AG04450 (cell line): ENCODE measurements around the gene CCDC34. TPM values are rescaled to one million over a fixed set of nuclear protein-coding genes. Genes with fewer than 3 reads are reported as not detected.

ENCODE experiments used
- CTCF ChIA-PET: fragments of 300-600, 350-600 bp; formaldehyde crosslinking; extraction: SDS; loops from one replicate; lab custom pipeline; 2022; ENCODE audit warnings: antibody characterized with exemption, inconsistent platforms; lab: Charles Lee
- POLR2A ChIA-PET: fragments of 350-600 bp; formaldehyde crosslinking; extraction: SDS; loops from one replicate; lab custom pipeline; 2021; ENCODE audit warnings: antibody characterized with exemption, inconsistent platforms; lab: Yijun Ruan, JAX
- DNase-seq: peaks from one replicate; pipeline ENCODE4 v3.0.0-alpha.2; 2011; ENCODE audit warnings: low read depth, low spot score
- H3K27ac ChIP-seq: one replicate; pipeline ENCODE4 v1.5.1; 2012; ENCODE audit warnings: low read depth, low read length, control low read depth
- H3K27me3 ChIP-seq: one replicate; pipeline ENCODE4 v1.6.0; 2012; ENCODE audit warnings: low read length; ENCODE audit not compliant: control insufficient read depth, insufficient read depth
- H3K4me3 ChIP-seq: 2 replicates; pipeline ENCODE4 v1.5.1; 2011; ENCODE audit warnings: mild to moderate bottlenecking, low read depth, low read length, control low read depth
- H3K9me3 ChIP-seq: 2 replicates; pipeline ENCODE4 v1.5.1; 2012; ENCODE audit warnings: low read length; ENCODE audit not compliant: control insufficient read depth, insufficient read depth
- polyA plus RNA-seq: library from polyadenylated mRNA; depleted of rRNA; stranded (reverse); fragments of >200 nt; gene quantifications from 2 replicates; pipeline ENCODE4 v1.2.3, GENCODE V29; 2011
- TF ChIP-seq, protein P1 (sequence below): IDR thresholded peaks from 2 replicates; pipeline ENCODE4 v1.5.1; 2011; ENCODE audit warnings: low read depth, low read length, control low read depth, inconsistent platforms

Gene CCDC34
- polyA plus RNA-seq, 1 experiment = 3.9 TPM

DNA sequence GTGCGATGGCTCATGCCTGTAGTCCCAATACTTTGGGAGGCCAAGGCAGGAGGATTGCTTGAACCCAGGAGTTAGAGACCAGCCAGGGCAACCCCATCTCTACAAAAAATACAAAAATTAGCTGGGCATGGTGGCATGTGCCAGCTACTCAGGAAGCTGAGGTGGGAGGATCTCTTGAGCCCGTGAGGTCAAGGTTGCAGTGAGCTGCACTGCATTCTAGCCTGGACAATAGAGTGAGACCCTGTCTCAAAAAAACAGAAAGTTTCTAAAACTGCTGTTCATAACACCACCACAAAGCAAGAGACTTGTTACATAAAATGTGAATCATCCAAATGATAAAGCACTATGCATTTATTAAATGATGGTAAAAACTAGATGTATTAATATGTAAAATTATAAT is 40.2 kb upstream of the CCDC34 start:
- Histone ChIP-seq H3K9me3 (no peaks in the 10 kb centered on the region), H3K27me3 (no peaks in the 10 kb centered on the region), H3K27ac (no peak overlapping the region), H3K4me3 (no peak overlapping the region)
- no peak for DNase-seq
- POLR2A ChIA-PET = no interaction called here
- TF ChIP-seq, protein P1, sequence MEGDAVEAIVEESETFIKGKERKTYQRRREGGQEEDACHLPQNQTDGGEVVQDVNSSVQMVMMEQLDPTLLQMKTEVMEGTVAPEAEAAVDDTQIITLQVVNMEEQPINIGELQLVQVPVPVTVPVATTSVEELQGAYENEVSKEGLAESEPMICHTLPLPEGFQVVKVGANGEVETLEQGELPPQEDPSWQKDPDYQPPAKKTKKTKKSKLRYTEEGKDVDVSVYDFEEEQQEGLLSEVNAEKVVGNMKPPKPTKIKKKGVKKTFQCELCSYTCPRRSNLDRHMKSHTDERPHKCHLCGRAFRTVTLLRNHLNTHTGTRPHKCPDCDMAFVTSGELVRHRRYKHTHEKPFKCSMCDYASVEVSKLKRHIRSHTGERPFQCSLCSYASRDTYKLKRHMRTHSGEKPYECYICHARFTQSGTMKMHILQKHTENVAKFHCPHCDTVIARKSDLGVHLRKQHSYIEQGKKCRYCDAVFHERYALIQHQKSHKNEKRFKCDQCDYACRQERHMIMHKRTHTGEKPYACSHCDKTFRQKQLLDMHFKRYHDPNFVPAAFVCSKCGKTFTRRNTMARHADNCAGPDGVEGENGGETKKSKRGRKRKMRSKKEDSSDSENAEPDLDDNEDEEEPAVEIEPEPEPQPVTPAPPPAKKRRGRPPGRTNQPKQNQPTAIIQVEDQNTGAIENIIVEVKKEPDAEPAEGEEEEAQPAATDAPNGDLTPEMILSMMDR = no peak
- CTCF ChIA-PET = no interaction called here

DNA sequence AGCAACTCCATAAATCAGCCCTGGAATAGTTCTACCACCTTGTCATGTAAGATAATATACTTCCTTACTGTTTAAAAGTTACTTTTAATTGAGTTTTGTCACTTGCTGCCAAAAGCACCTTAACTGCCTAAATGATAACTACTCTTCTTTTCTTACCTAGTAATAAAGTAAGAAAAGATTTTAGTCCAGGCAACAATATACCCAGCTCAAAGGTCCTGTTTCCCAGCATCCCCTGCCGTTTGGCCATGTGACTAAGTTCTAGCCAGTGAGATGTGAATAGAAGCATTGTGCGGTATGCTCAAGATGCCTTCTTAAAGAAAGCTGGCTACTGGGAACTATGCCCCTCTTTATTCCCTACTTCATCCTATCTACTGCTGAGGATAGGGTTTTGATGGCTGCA is 39.4 kb upstream of the CCDC34 start:
- Histone ChIP-seq H3K27ac (no peak overlapping the region), H3K9me3 (no peaks in the 10 kb centered on the region), H3K27me3 (no peaks in the 10 kb centered on the region), H3K4me3 (no peak overlapping the region)
- ChIA-PET CTCF (interaction anchor here (0.8 kb wide), 1 partner anchor 84 kb away, joined by 3 read pairs; no protein-coding TSS in a partner anchor), POLR2A (no interaction called here)
- TF ChIP-seq, protein P1 = no peak
- no peak for DNase-seq

DNA sequence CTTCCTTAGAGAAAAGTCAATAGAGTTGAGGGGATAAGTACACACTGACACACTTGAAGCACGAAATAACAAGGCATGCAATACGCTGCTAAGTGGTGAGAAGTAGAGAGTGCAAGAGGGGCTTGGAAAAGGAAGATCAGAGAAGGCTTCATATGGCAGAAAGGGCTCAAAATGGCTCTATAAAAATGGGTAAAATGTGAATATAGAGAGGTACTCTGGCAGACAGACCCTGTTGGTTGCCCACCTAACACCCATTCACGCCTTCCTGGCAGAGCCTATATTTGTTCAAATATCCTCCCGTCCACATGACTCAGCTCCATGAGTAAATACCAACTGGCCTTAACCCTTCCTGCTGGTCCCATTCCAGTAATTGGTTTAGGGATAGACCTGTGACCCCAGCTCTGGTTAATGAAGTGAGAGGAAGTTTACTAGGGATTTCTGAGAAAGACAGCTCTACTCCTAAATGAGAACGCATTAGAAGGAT is 38.9 kb upstream of the CCDC34 start:
- POLR2A ChIA-PET = no interaction called here
- CTCF ChIA-PET = interaction anchor here (0.8 kb wide), 1 partner anchor 84 kb away, joined by 3 read pairs; no protein-coding TSS in a partner anchor

DNA sequence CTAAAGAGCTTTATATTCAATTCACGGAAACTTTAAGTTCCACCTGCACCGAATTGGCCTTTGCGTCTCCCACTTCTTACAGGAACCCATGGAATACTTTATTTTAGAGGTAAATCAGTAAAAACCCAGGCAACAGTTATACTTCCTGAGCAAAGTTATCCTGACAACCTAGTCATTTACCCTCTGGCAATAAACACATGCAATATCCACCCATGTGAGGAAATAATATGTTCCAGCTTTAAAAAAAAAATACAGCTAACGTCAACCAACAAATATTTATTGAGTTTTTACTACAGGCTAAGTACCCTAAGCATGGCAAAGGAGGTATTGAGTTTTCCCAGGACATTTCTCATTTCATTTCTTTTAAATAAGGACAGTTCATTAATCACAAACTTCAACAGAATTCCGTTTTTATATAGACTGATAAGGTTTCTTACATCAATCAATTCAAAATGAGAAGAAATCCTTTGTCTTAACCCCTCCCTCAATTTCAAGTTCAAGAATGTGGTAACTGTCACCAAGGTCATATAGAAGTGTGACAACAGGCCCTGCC is 38.3 kb upstream of the CCDC34 start:
- TF ChIP-seq, protein P1 = no peak
- H3K9me3 ChIP-seq = no peaks in the 10 kb centered on the region
- ChIA-PET CTCF (interaction anchor here (0.9 kb wide), 1 partner anchor 10 kb away, joined by 3 read pairs; no protein-coding TSS in a partner anchor), POLR2A (no interaction called here)
- H3K27me3 ChIP-seq = peaks cover 3% of the 10 kb centered on the region
- H3K4me3 ChIP-seq = no peak overlapping the region
- no peak for DNase-seq
- no peak overlapping the region for H3K27ac ChIP-seq

More for the DNA sequence above, 38.9 kb upstream of the CCDC34 start:
- Histone ChIP-seq H3K4me3 (no peak overlapping the region), H3K27ac (no peak overlapping the region), H3K9me3 (no peaks in the 10 kb centered on the region), H3K27me3 (peaks cover under 1% of the 10 kb centered on the region)
- no peak for DNase-seq
- TF ChIP-seq, protein P1 = no peak

DNA sequence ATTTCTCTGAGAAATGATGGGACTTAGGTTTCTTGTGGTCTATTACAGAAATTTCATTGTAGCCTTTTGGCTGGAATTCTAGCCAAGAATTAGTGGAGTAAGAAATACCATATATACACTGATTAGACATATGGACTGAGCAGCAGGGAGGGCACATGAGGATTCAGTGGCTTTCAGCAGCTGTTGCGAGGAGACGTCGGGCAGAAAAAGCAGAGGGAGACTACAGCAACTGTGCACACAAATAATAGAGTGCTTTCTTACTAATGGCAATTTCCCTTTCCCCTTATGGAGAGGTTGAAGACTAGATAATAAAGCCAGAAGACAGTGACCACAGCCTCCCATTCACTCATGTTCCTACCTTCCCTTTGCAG is 35.4 kb upstream of the CCDC34 start:
- no peak for DNase-seq
- POLR2A ChIA-PET = no interaction called here
- Histone ChIP-seq H3K4me3 (no peak overlapping the region), H3K27ac (no peak overlapping the region), H3K27me3 (peaks cover 3% of the 10 kb centered on the region), H3K9me3 (no peaks in the 10 kb centered on the region)
- CTCF ChIA-PET = interaction anchor here (0.6 kb wide), 1 partner anchor 74 kb away, joined by 3 read pairs; the partner anchor contains the start of gene LGR4
- TF ChIP-seq, protein P1 = no peak
